HG02571 (cell line): ENCODE data around the gene CACNA1B.
"Not testable (repeated sequence)": the region's sequence is repeated elsewhere in the genome, so short reads cannot be mapped to it uniquely, and the experiment has no call there.

Experiments
- ATAC-seq: cut with Tn5 transposase; IDR thresholded peaks from one replicate; pipeline ENCODE4 v1.9.1; 2021; ENCODE audit warnings: mild to moderate bottlenecking, moderate library complexity; ENCODE audit not compliant: unreplicated experiment

CACNA1B gene

DNA sequence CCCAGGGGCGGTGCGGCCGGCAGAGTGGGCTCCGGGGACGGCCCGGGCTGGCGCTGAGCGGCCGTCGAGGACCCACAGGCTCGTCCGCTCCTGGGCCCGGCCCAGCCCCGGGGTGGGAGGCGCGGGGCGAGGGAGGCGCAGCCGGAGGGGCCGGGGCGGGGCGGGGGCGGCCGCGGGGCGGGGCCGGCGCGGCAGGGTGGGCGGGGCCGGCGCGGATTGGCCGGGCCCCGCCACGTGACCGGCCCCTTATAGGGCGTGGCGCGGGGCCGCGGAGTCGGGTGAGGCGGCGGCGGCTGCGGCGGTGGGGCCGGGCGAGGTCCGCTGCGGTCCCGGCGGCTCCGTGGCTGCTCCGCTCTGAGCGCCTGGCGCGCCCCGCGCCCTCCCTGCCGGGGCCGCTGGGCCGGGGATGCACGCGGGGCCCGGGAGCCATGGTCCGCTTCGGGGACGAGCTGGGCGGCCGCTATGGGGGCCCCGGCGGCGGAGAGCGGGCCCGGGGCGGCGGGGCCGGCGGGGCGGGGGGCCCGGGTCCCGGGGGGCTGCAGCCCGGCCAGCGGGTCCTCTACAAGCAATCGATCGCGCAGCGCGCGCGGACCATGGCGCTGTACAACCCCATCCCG is at the start of gene CACNA1B:
Gene CACNA1B (plus strand): TSS at position 277 of the 617 bp plus-strand sequence. CDS start 152 bp downstream, at position 429.
- ATAC-seq, result not testable (repeated sequence)

DNA sequence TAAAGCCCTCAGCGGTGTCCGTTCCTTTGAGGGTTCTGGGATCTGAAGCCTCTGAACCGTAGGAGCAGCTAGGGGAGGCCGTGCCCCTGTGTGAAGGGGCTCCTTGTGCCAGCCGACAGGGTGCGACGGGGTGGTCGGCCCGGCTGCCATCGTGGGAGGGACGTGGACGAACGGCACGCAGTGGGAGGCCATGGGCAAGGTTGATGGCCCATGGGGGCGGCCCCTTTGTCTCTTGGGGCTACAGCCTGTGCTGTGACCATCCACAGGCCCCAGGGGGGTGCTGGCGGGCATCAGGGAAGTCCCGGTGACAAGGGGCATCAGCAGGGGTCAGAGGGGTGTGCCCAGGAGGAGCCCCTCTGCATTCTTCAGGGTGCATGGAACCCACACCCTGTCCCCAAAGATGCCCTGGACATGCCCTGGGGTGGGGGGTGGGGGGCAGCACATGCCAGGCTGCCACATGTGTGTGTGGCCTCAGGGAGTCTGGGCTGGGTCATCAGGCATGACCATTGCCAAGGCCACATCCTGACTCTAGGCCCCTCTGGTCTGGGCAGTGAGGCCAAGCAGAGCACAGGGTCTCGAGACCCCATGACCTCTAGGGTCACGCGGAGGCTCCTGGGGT is 49.6 kb upstream of the CACNA1B start:
- no peak for ATAC-seq

DNA sequence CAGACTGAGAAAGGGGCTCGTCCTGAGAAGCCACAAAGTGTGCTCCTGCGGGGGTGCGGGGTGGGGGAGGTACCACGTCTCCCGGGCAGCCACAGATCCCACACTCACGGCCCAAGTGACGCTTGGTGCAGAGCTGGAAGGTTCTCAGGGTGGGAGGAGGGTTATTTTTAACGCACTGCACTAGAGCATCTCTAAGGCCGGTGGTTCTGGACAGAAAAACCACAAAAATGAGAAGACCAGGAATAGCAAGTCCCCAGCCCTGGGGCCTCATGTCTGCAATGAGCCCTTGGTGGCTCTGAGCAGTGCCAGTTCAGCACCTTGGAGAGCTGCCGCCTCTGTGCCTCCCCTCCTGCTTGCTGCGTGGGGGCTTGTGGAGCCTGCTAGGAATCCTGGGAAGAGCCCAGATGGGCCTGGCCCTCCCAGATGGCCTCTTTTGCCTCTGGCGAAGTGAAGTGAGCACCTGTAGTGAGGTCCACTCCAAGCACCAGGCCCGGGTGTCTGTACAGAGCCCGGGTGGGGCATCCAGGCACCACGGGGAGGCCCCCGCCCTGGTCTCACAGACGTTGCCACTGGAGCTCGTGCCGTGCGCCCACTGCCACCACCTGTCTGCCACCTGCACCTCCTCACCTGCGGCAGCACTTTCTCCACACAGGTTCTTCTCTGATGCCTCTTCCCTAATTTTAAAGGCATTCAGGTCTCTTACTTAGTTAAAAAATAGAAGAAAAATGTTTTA is 48.9 kb upstream of the CACNA1B start:
- ATAC-seq, result no peak

DNA sequence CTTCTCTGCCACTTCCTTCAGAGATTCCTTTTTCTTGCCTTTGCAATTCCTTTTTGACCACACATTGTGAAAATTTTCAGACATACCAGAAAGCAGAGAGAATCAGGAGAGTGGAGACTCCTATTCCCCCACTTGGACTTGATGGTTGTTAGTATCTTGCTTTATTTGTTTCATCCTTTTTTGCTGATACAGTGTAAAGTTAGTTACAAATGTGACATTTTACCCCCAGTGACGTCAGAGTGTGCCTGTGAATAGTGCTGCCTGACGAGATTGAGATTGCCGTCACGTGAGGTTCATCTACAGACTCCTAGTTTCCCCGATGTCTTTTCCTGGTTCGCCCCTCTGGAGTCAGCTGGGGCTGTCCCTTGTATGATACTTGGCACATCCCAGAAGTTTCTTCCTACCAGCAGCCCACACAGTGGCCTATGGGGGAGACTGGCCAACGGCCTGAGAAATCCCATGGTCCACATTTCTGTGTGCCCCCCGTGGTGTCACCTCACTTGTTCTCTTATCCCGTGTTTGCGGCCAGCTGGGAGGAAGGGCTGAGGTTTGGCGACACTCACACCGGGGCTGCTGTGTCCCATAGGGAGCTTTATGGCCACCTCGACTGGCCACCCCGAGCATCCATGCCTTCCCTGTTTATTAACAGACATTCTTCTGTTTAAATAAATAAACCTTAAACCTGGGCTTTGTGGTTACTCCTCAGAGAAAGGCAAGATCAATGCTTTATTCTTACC is 48.2 kb upstream of the CACNA1B start:
- no peak for ATAC-seq

DNA sequence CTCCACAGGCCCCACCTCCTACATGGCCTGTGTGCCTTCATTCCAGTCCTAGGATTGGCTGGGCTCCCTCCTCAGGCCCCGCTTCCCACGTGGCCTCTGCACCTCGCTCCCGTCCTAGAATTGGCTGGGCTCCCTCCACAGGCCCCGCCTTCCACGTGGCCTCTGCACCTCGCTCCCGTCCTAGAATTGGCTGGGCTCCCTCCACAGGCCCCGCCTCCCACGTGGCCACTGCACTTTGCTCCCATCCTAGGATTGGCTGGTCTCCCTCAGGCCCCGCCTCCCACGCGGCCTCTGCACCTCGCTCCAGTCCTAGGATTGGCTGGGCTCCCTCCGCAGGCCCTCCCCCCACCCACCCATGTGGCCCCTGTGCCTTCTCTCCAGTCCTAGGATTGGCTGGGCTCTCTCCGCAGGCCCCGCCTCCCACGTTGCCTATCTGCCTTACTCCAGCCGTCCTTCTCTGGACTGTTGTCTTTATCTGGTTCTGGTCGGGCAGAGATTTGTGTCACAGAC is 45.3 kb upstream of the CACNA1B start:
- ATAC-seq, result no peak

DNA sequence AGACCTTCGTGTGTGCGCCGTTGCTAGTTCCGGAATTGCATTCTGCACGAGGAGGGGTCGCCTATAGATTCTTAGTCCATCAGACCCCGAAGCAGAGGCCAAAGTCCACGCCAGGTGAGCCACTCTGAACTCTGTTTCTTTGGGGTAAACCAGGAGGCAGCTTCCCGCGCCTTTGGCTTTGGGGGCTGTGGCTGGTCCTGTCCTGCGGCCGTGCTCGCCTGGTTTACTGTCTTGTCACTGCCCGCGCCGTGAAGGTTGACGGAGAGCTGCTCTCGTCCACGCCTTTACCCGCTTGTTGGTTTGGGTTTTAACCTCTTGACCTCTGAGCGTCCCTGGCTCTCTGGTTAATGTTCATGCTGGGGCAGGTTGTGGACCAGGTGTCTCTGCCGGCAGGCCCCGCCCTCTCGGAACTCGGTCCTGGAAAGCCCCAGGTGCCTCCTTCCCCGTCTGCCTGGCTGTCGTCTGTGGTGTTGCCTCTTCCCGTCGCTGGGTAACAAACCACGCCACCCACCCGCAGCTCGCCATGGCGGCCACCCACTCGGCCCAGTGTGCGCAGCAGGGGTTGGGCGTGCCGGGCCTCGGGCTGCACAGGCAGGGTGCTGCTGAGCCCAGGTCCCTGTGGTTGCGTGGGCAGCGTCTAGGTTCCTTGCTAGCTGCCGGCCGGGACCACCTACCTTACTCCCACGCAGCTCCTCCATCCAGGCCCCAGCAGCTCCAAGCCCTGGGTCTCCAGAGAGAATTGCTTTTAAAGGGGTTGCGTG is 44.6 kb upstream of the CACNA1B start:
- ATAC-seq, result no peak

DNA sequence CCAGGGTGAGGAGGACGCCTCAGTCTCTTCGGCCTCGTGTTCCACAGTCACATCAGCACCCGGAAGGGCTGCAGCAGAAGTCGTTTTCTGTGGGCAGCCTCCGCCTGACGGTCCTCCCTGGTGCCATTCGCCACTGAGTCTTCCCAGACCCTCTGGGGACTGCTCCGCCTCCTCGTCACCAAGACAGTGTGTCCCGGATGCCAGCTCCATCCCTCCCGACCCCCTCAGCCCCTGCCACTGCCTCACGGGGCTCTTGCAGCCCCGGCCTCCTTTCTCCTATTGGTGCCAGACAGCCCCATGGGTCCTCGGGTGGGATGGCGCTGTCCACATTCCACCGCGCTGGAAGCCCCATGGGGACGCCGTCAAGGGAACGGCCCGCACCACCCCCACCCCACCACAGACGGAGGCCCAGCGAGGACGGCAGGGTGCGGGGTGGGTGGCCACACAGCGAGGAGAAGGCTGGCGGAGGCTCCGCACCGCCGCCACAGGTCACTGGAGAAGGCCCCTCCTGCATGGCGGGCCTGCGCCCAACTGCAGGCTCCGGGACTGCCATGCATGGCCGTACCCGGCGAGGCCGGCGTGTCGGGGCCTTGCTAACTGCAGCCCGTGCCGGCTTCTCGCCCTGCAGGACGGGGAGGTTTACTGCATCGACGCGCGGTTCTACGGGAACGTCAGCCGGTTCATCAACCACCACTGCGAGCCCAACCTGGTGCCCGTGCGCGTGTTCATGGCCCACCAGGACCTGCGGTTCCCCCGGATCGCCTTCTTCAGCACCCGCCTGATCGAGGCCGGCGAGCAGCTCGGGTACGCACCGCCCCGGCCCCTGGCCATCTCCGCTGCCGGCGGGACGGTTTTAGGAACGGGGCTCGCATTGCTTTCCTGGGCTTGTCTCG is 43.6 kb upstream of the CACNA1B start:
- no peak for ATAC-seq

DNA sequence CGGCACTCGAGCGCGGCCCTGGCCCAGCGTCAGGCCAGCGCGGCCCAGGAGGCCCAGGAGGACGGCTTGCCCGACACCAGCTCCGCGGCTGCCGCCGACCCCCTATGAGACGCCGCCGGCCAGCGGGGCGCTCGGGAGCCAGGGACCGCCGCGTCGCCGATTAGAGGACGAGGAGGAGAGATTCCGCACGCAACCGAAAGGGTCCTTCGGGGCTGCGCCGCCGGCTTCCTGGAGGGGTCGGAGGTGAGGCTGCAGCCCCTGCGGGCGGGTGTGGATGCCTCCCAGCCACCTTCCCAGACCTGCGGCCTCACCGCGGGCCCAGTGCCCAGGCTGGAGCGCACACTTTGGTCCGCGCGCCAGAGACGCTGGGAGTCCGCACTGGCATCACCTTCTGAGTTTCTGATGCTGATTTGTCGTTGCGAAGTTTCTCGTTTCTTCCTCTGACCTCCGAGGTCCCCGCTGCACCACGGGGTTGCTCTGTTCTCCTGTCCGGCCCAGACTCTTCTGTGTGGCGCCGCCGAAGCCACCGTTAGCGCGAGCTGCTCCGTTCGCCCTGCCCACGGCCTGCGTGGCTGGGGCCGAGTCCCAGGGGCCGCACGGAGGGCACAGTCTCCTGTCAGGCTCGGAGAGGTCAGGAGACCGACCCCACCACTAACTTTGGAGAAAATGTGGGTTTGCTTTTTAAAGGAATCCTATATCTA is 42.6 kb upstream of the CACNA1B start:
- no peak for ATAC-seq

DNA sequence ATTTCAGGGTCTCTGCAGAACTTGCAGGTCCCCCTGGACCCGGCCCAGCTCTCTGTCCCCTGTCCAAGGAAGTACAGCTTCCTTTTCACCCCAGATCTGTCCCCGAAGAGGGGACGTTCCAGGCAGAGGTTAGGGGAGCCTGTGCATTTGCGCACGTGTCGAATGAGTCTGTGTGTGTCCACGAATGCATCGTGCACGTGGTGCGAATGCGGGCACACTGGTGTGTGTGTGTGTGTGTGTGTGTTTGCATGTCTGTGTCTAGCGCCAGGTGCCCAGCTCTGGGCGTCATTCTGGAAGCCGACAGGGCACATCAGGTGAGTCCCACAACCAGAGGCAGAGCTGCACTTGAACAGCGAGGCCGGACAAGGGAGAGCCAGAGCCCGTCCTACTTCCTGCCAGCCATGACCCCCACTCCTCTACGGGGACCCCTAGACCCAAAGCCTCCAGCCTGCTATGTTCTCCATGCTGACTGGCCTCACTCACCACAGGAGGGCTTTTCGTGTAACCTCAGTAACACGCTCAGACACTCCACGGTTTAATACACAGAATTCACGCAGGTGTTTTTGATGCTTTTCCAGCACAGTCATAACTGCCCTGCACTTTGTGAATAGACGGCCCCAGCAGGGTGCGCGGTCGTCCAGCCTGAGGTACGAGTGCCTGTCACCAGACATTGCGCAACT is 41.3 kb upstream of the CACNA1B start:
- ATAC-seq, result no peak

DNA sequence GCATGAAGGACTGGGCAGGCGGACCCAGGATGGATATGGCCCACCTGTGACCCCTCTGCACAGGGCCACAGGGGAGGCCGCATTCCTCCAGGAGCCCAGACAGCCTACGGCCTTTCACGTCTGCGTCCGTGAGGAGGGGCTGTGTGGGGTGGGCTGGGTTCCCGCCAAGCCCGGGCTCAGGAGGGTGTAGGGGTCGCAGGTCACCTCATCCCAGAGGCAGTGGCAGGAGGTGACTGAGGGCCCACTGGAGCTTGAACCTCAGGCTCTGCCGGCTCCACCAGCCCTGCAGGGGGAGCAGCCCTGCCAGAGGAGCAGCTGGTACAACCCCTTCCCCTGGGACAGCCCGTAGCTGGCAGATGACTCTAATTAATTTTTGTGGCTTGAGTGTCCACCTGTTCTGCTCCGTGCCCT is 40.7 kb upstream of the CACNA1B start:
- ATAC-seq, result no peak

DNA sequence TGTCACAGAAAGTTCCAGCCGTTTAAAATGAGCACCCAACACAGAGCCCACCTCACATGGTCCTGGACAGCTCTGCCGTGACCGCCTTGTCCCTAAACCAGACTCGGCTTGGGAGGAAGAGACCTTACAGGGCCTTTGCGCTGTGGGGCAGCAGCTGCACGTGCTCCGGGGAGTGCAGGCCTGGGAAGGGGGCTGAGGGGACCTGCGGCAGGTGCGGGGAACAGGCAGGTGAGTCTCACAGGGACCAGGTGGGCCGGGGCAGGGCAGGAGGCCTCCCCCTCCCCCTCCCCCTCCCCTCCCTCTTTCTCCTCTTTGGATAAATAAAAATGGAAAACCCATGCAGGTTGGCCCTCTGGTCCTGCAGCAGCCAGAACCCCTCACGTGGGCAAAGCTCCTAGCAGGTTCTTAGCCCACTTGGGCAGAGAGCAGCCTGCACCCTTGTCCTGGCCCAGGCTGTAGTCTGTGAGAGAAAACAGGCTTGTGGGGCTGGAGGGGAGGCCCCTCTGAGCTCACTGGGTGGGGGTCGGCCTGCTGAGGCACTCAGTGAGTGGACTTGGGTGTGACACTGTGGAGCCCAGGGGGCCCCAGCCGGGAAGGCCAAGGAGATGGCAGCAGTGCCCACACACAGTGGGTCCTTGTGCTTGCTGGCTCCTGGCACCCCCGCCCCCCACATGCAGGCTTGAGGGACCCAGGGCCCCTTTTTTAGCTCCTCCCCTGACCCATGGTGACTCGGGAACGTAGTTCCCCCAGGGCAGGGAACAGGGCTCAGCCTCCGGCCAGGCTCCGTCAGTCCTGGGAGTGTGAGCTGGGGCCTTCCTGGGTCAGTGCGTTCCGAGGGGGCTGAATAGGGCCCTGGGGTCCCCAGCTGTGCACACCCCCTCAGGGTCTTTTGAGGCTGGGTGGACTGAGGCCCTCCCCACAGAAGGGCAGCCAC is 40.0 kb upstream of the CACNA1B start:
- ATAC-seq, result no peak

DNA sequence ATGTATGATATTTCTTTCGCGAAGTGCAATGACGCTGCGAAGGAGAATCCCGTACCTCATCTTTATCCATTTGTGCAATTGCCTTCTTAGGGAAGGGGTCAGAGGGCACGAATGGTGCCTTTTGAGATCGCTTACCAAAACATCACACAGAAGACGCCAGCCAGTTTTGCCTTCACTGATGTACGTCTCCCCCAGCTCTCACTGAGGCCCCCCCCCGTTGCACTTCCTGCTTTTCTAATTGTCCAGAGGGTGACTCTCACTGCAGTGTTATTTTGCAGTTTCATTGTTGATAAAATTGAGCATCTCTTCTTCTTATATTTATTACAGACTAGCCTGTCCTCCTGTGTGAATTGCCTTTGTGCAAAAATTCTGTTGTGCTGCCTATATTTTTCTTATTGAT is 39.0 kb upstream of the CACNA1B start:
- no peak for ATAC-seq

DNA sequence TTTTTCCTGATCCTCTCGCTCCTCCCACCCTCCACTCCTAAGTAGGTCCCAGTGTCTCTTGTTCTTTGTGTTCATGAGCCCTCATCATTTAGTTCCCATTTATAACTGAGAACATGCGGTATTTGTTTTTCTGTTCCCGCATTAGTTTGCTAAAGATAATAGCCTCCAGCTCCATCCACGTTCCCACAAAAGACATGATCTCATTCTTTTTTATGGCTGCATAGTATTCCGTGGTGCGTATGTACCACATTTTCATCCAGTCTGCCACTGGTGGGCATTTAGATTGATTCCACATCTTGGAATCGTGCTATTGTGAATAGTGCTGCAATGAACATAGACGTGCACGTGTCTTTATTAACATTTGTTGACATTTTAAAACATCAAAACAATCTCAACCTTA is 34.2 kb upstream of the CACNA1B start:
- no peak for ATAC-seq

DNA sequence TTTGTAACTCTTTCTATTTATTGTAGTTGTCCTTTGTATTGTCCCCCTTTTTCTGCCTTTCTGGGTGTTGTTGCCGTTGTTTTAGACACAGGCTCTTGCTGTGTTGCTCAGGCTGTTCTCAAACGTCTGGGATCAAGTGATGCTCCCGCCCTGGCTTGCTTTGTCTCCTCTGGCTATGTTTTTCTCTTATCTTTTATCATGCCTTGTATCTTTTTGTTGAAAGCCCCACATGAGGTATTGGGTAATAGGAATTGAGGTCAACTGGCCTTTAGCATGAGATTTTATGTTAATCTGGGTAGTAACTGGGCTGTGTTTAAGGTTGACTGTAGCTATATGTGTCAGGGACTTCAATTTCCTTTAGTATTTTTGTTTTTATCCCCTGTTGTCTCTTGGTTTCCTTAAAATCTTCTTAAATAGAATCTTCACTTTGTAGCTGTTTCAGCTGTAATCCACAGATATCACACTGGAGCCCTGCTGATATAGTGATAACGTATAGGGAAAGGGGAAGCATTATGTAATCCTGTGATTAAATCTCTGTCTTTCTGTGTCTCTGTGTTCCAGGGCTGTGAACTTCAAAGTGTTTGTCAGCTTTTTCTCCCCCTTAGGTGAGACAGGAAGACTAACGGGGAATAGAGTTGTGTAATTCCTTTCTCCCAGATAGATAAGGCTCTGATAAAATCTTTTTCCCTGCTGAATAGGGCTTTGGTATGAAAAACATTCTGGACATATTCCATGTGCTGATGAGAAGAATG is 25.9 kb upstream of the CACNA1B start:
- no peak for ATAC-seq

DNA sequence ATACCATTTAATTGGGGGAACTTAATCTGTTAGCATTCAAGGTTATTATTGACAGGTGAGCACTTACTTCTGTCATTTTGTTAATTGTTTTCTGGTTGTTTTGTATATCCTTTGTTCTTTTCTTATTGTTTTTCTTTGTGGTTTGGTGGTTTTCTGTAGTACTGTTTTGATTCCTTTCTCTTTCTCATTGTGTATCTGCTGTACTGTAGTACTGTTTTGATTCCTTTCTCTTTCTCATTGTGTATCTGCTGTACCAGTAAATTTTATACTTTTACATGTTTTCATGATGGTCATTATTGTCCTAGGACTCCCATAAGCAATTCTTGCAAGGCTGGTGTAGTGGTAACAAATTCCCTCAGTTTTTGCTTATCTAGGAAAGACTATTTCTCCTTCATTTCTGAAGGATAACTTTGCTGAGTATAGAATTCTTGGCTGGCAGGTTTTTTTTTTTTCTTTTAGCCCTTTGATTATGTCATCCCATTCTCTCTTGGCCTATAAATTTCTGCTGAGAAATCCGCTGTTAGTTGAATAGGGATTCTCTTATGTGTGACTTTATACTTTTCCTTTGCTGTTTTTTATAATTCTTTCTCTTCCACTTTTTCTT is 24.1 kb upstream of the CACNA1B start:
- ATAC-seq, result no peak

DNA sequence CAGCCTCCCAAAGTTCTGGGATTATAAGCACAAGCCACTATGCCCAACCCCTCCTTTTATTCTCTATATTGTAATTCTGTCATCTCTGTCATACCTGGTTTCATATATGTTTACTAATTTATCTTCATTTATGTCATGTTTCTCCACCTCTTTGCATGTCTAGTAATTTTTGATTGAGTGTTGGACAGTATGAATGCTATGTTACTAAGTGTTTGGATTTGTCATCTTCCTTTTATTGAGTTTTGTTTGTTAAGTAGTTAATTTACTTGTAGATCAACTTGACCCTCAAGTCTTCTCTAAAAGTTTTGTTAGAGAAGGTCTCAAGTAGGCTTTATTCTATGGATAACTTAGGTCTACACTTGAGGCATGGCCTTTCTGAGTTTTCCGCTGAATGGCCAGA is 17.2 kb upstream of the CACNA1B start:
- no peak for ATAC-seq
